NB4 (cell line): ENCODE results near the gene MAST1.
"Not testable (repeated sequence)": the region's sequence is repeated elsewhere in the genome, so short reads cannot be mapped to it uniquely, and the experiment has no call there.

Experiments used
- DNase-seq: peaks from one replicate; pipeline ENCODE4 v3.0.0; 2010; ENCODE audit warnings: low read depth
- H3K4me3 ChIP-seq: one replicate; pipeline ENCODE4 v1.5.1; 2011; ENCODE audit warnings: mild to moderate bottlenecking, low read depth, low read length, moderate library complexity
- MYC ChIP-seq: IDR thresholded peaks from 2 replicates; pipeline ENCODE4 v1.6.1; 2011; ENCODE audit warnings: low read depth, low read length
- POLR2A ChIP-seq: IDR thresholded peaks from 2 replicates; pipeline ENCODE4 v1.6.1; 2011; ENCODE audit warnings: mild to moderate bottlenecking; ENCODE audit not compliant: insufficient read length; ENCODE audit errors: extremely low read depth
- TF ChIP-seq, protein P1 (sequence below): IDR thresholded peaks from 2 replicates; pipeline ENCODE4 v1.6.1; 2011; ENCODE audit warnings: low read depth, low read length
- TF ChIP-seq, protein P2 (sequence below): IDR thresholded peaks from one replicate; pipeline ENCODE4 v1.5.1; 2012; ENCODE audit warnings: low read depth, low read length

Gene MAST1

GRCh38 chr19:12840091-12841079 lies 2.1 kb downstream of the MAST1 start:
- no peak overlapping the region for H3K4me3 ChIP-seq
- TF ChIP-seq, protein P1, sequence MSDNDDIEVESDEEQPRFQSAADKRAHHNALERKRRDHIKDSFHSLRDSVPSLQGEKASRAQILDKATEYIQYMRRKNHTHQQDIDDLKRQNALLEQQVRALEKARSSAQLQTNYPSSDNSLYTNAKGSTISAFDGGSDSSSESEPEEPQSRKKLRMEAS = no peak
- TF ChIP-seq POLR2A (no peak), MYC (no peak)
- TF ChIP-seq, protein P2, sequence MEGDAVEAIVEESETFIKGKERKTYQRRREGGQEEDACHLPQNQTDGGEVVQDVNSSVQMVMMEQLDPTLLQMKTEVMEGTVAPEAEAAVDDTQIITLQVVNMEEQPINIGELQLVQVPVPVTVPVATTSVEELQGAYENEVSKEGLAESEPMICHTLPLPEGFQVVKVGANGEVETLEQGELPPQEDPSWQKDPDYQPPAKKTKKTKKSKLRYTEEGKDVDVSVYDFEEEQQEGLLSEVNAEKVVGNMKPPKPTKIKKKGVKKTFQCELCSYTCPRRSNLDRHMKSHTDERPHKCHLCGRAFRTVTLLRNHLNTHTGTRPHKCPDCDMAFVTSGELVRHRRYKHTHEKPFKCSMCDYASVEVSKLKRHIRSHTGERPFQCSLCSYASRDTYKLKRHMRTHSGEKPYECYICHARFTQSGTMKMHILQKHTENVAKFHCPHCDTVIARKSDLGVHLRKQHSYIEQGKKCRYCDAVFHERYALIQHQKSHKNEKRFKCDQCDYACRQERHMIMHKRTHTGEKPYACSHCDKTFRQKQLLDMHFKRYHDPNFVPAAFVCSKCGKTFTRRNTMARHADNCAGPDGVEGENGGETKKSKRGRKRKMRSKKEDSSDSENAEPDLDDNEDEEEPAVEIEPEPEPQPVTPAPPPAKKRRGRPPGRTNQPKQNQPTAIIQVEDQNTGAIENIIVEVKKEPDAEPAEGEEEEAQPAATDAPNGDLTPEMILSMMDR = no peak
- peak; percentile 49 for DNase-seq

GRCh38 chr19:12841094-12841493 lies 2.8 kb downstream of the MAST1 start:
- TF ChIP-seq MYC (no peak), POLR2A (no peak)
- TF ChIP-seq, protein P2 = no peak
- TF ChIP-seq, protein P1 = no peak
- H3K4me3 ChIP-seq = no peak overlapping the region
- DNase-seq = no peak

GRCh38 chr19:12842511-12842910 lies 4.2 kb downstream of the MAST1 start:
- TF ChIP-seq, protein P1 = no peak
- TF ChIP-seq, protein P2 = no peak
- TF ChIP-seq MYC (no peak), POLR2A (no peak)
- no peak for DNase-seq

DNA sequence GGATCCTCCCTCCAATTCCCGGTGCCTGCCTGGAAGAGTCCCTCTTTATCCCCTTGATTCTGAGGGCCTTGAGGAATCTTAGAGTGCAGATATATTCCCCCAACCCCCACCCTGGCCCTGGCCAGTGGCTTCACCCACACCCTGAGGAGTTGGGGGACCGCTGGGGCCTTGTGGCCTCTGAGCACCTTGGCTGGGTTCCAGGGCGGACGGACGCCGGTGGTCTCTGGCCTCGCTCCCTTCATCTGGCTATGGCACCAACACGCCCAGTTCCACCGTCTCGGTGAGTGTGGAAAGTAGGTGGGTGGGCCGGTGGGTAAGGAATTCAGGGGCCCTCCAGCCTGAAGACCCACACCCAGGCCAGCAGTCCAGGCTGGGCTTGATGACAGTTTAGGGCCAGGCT lies 5.0 kb downstream of the MAST1 start:
- TF ChIP-seq MYC (no peak), POLR2A (no peak)
- TF ChIP-seq, protein P2 = no peak
- TF ChIP-seq, protein P1 = no peak
- H3K4me3 ChIP-seq = no peak overlapping the region
- no peak for DNase-seq

More at GRCh38 chr19:12842511-12842910, 4.2 kb downstream of the MAST1 start:
- H3K4me3 ChIP-seq = no peak overlapping the region

DNA sequence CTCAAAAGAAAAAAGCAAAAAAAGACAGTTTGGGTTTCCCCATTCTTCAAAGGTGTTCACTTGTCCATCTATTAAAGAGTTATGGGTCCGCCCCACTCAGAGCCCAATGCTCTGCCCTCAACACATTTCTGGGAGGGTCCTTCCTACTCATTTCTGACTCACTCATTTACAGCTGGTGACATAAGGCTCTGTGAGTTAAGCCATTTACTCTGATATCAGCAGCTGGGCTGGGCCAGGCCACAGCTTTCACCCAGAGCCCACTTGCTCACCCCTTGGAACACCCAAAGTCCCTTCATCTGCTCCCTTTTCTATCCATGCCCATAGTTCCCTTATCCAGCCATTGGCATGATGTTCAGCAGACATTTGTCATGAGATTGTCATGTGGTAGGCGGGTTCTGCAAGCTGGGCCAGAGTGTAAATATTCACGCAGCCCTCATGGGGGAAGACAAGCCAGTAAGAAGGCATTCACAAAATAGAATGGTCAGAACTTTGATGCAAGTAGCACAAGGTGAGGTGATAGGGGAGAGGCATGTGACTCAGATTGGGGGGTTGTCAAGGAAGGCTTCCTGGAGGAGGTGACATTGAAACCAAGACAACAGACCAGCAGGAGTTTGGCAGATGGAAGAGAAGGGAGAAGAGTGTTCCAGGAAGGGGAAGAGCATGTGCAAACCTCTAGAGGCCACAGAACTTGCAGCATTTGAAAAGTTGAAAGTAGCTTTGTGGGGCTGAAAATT lies 5.9 kb downstream of the MAST1 start:
- TF ChIP-seq MYC = no peak
- TF ChIP-seq POLR2A = no peak
- TF ChIP-seq, protein P2 = no peak
- TF ChIP-seq, protein P1 = no peak

GRCh38 chr19:12846613-12847012 lies 8.3 kb downstream of the MAST1 start:
- not testable (repeated sequence) for H3K4me3 ChIP-seq, DNase-seq

More for the DNA sequence above, 5.9 kb downstream of the MAST1 start:
- DNase-seq = no peak
- H3K4me3 ChIP-seq = no peak overlapping the region
